ENCODE measurements around the gene TAF11. TPM values are rescaled to one million over a fixed set of nuclear protein-coding genes. Genes with fewer than 3 reads are reported as not detected.

TAF11 gene
- total RNA-seq, 1 experiment from 2014 or later = 49.4 TPM

GRCh38 chr6:34864007-34864406, 23.8 kb downstream of the TAF11 start:
- H3K79me2 ChIP-seq (ENCODE audit: insufficient read depth, low read length) = no peaks in the 10 kb centered on the region
- H2AFZ ChIP-seq (ENCODE audit: low read length) = no peak overlapping the region
- DNase-seq = no peak
- H3K4ac ChIP-seq (ENCODE audit: low read depth, low read length) = no peak overlapping the region
- no peak overlapping the region for H2BK12ac ChIP-seq (ENCODE audit: insufficient read length, low read depth, low read length)
- no peak overlapping the region for H4K91ac ChIP-seq (ENCODE audit: insufficient read length, low read depth, low read length)
- H3K27me3 Mint-ChIP-seq (ENCODE audit: low read depth) = no peaks in the 10 kb centered on the region
- H3K79me1 ChIP-seq (ENCODE audit: insufficient read depth, low read depth, low read length, poor library complexity, severe bottlenecking) = no peaks in the 10 kb centered on the region
- H2BK120ac ChIP-seq (ENCODE audit: low read depth, low read length, poor library complexity, severe bottlenecking) = no peak overlapping the region
- no peak overlapping the region for H3T11ph ChIP-seq (ENCODE audit: low read length)
- no peak overlapping the region for H2BK5ac ChIP-seq (ENCODE audit: insufficient read length, low read length)
- no peak overlapping the region for H3K56ac ChIP-seq (ENCODE audit: insufficient read length, low read depth, low read length)
- no peaks in the 10 kb centered on the region for H3K4me1 Mint-ChIP-seq
- H3K27ac Mint-ChIP-seq = no peak overlapping the region
- no peak overlapping the region for H2BK20ac ChIP-seq (ENCODE audit: low read depth, low read length, poor library complexity, severe bottlenecking)
- H3K4me2 ChIP-seq (ENCODE audit: insufficient read depth, insufficient read length, low read length) = no peak overlapping the region
- no peak overlapping the region for H3K27ac ChIP-seq (ENCODE audit: insufficient read length, low read depth, low read length)
- no peak overlapping the region for H3K9ac ChIP-seq (ENCODE audit: extremely low read depth, insufficient read length, low read length)
- no peaks in the 10 kb centered on the region for H3K9me3 Mint-ChIP-seq
- H3K9me3 ChIP-seq (ENCODE audit: control insufficient read depth, low read depth, low read length) = no peaks in the 10 kb centered on the region
- WGBS (ENCODE audit: extremely low coverage, insufficient read length, low lambda C conversion rate) = no CpG with 5 or more reads among the region's 4 CpGs
- H3K4me1 ChIP-seq (ENCODE audit: insufficient read depth, low read length) = no peaks in the 10 kb centered on the region
- H4K5ac ChIP-seq (ENCODE audit: insufficient read length, low read depth, low read length) = no peak overlapping the region
- no peak for TF ChIP-seq CTCF (conservative IDR thresholded peaks at IDR 0.05)
- no peak overlapping the region for H3K23ac ChIP-seq (ENCODE audit: insufficient read length, low read depth, low read length)
- no peak overlapping the region for H2AK5ac ChIP-seq (ENCODE audit: insufficient read length, low read length)
- H3K36me3 Mint-ChIP-seq (ENCODE audit: insufficient read depth in 1 of 3, low read depth in 3 of 3) = peaks cover 11 to 55% (median 53%) of the 10 kb centered on the region in 3 experiments; a peak in 6 of 7 replicates
- H2BK15ac ChIP-seq (ENCODE audit: low read depth, low read length) = no peak overlapping the region
- no peaks in the 10 kb centered on the region for H4K20me1 ChIP-seq (ENCODE audit: control insufficient read depth, insufficient read depth, insufficient read length)
- H3K14ac ChIP-seq (ENCODE audit: insufficient read depth, low read length) = no peak overlapping the region; the same call in 1 of the 2 replicates
- H3K18ac ChIP-seq (ENCODE audit: insufficient read length, low read depth, low read length) = no peak overlapping the region
- H3K27me3 ChIP-seq (ENCODE audit: insufficient read depth, low read length) = no peaks in the 10 kb centered on the region
- H3K4me3 Mint-ChIP-seq = no peak overlapping the region
- no peak overlapping the region for H4K8ac ChIP-seq (replicated peaks; ENCODE audit: insufficient read length, low read depth, low read length)
- H3K23me2 ChIP-seq (ENCODE audit: insufficient read length, low read depth, low read length, poor library complexity, severe bottlenecking) = no peaks in the 10 kb centered on the region
